ENCODE data around the gene TLE2.
"Not testable (repeated sequence)": the region's sequence is repeated elsewhere in the genome, so short reads cannot be mapped to it uniquely, and the experiment has no call there.

The TLE2 gene

DNA sequence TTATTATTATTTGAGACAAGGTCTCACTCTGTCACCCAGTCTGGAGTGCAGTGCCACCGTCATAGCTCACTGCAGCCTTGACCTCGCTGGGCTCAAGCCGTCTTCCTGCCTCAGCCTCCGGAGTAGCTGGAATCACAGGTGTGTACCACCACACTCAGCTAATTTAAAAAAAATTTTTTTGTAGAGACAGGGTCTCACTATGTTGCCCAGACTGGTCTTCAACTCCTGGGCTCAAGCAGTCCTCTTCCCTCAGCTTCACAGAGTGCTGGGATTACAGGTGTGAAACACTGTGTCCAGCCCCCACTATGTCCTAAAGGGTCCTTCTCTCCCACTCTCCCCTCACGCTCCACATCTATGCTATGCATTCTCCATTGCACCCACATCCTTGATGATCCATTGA, 9.1 kb upstream of the TLE2 start:
- Histone ChIP-seq H3K27ac (ENCODE audit: low read length) (no peak overlapping the region), H3K4me3 (ENCODE audit: low read length) (no peak overlapping the region), H4K20me1 (ENCODE audit: insufficient read depth, low read length) (no peaks in the 10 kb centered on the region), H3K36me3 (replicated peaks; ENCODE audit: low read depth, low read length) (no peaks in the 10 kb centered on the region), H3K9me3 (ENCODE audit: insufficient read depth, low read length) (no peaks in the 10 kb centered on the region), H3K4me2 (ENCODE audit: low read length) (no peak overlapping the region), H3K79me2 (ENCODE audit: low read length) (no peaks in the 10 kb centered on the region), H3K4me1 (ENCODE audit: low read length) (peaks cover 10% of the 10 kb centered on the region; the same call in 1 of the 2 replicates), H3K9ac (ENCODE audit: low read length) (no peak overlapping the region), H3K27me3 (ENCODE audit: low read depth, low read length) (no peaks in the 10 kb centered on the region), H2AFZ (ENCODE audit: low read depth, low read length) (no peak overlapping the region)
- TF ChIP-seq CTCF (IDR thresholded peaks at IDR 0.05; ENCODE audit: low read depth, low read length) (no peak), EZH2phosphoT487 (IDR thresholded peaks at IDR 0.05; ENCODE audit: low read depth) (no peak)

DNA sequence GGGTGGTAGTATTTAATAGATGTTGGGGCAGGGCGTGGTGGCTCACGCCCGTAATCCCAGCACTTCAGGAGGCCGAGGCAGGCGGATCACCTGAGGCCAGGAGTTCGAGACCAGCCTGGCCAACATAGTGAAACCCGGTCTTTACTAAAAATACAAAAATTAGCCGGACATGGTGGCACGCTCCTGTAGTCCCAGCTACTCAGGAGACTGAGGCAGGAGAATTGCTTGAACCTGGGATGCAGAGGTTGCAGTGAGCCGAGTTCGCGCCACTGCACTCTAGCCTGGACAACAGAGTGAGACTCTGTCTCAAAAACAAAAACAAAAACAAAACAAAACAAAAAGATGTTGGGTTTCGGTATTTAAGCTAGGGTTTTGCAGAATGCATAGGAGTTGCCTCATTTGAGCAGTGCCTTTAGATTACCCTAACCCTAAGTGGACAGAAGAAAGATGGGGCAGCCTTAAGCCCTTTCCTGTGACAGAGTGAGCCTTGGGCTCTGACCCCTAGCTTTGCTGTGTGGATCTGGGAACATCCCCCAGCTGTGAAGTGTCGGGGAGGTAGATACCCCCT, 8.0 kb upstream of the TLE2 start:
- H3K4me3 ChIP-seq (ENCODE audit: low read length): peak overlapping the region; percentile 86
- H4K20me1 ChIP-seq (ENCODE audit: insufficient read depth, low read length); H2AFZ ChIP-seq (ENCODE audit: low read depth, low read length); H3K27me3 ChIP-seq (ENCODE audit: low read depth, low read length); H3K27ac ChIP-seq (ENCODE audit: low read length); H3K4me1 ChIP-seq (ENCODE audit: low read length); H3K79me2 ChIP-seq (ENCODE audit: low read length); H3K9me3 ChIP-seq (ENCODE audit: insufficient read depth, low read length); H3K36me3 ChIP-seq (replicated peaks; ENCODE audit: low read depth, low read length): not testable (repeated sequence)
- peak overlapping the region; percentile 80; the same call in 1 of the 2 replicates for H3K9ac ChIP-seq (ENCODE audit: low read length)
- H3K4me2 ChIP-seq (ENCODE audit: low read length): peak overlapping the region; percentile 89

- no peaks in the 10 kb centered on the region for H3K79me2 ChIP-seq (ENCODE audit: low read length)
- peak overlapping the region; percentile 80 for H3K9ac ChIP-seq (ENCODE audit: low read length)
- H4K20me1 ChIP-seq (ENCODE audit: insufficient read depth, low read length): no peaks in the 10 kb centered on the region
- H3K4me2 ChIP-seq (ENCODE audit: low read length): peak overlapping the region; percentile 89
- H3K4me3 ChIP-seq (ENCODE audit: low read length): peak overlapping the region; percentile 86
- H2AFZ ChIP-seq (ENCODE audit: low read depth, low read length): peak overlapping the region; percentile 89
- peak; percentile 25; the same call in 1 of the 2 replicates for TF ChIP-seq CTCF (IDR thresholded peaks at IDR 0.05; ENCODE audit: low read depth, low read length)
- TF ChIP-seq EZH2phosphoT487 (IDR thresholded peaks at IDR 0.05; ENCODE audit: low read depth): no peak
- no peaks in the 10 kb centered on the region for H3K36me3 ChIP-seq (replicated peaks; ENCODE audit: low read depth, low read length)
- peaks cover 10% of the 10 kb centered on the region; the same call in 1 of the 2 replicates for H3K4me1 ChIP-seq (ENCODE audit: low read length)
- no peaks in the 10 kb centered on the region; the same call in 1 of the 2 replicates for H3K27me3 ChIP-seq (ENCODE audit: low read depth, low read length)
- no peaks in the 10 kb centered on the region for H3K9me3 ChIP-seq (ENCODE audit: insufficient read depth, low read length)
- H3K27ac ChIP-seq (ENCODE audit: low read length): peak overlapping the region; percentile 68
Observed at GRCh38 chr19:3036119-3036976, 7.3 kb upstream of the TLE2 start.

GRCh38 chr19:3035542-3036118, 6.5 kb upstream of the TLE2 start:
- H3K79me2 ChIP-seq (ENCODE audit: low read length): no peaks in the 10 kb centered on the region
- peak overlapping the region; percentile 85 for H3K9ac ChIP-seq (ENCODE audit: low read length)
- peak overlapping the region; percentile 68 for H3K27ac ChIP-seq (ENCODE audit: low read length)
- peak overlapping the region; percentile 89 for H3K4me2 ChIP-seq (ENCODE audit: low read length)
- TF ChIP-seq EZH2phosphoT487 (IDR thresholded peaks at IDR 0.05; ENCODE audit: low read depth) (no peak), CTCF (IDR thresholded peaks at IDR 0.05; ENCODE audit: low read depth, low read length) (no peak)
- no peaks in the 10 kb centered on the region for H3K9me3 ChIP-seq (ENCODE audit: insufficient read depth, low read length)
- no peaks in the 10 kb centered on the region for H4K20me1 ChIP-seq (ENCODE audit: insufficient read depth, low read length)
- H2AFZ ChIP-seq (ENCODE audit: low read depth, low read length): peak overlapping the region; percentile 89
- no peaks in the 10 kb centered on the region for H3K36me3 ChIP-seq (replicated peaks; ENCODE audit: low read depth, low read length)
- H3K4me3 ChIP-seq (ENCODE audit: low read length): peak overlapping the region; percentile 86
- H3K4me1 ChIP-seq (ENCODE audit: low read length): peaks cover 10% of the 10 kb centered on the region; the same call in 1 of the 2 replicates
- peaks cover 5% of the 10 kb centered on the region for H3K27me3 ChIP-seq (ENCODE audit: low read depth, low read length)

Data from OCI-LY3 (cell line).